Measurements from ENCODE around the gene AMOTL2. TPM values are rescaled to one million over a fixed set of nuclear protein-coding genes. Genes with fewer than 3 reads are reported as not detected.

AMOTL2 gene
- total and polyA plus RNA-seq, 9 of the 15 experiments (the other 6 are each of a cell fraction or from before 2014, with no cell fraction given), result 0.12 to 0.31 TPM; not detected in 7

GRCh38 chr3:134312072-134312872 lies 62.0 kb downstream of the AMOTL2 start:
- CTCF ChIA-PET (ENCODE audit: low intra/inter-chr PET ratio), result interaction anchor here (0.9 kb wide), 1 partner anchor 181 kb away, joined by 3 read pairs; no protein-coding TSS in a partner anchor
- POLR2A ChIA-PET, result no interaction called here
- intact Hi-C loops (cut with micrococcal nuclease) (no loop called here), in situ Hi-C loops (cut with MboI) (no loop called here)
- no peak overlapping the region for H3K4me2 ChIP-seq (ENCODE audit: insufficient read depth, low read length)
- no peak for DNase-seq (ENCODE audit: extremely low read depth in 1 of 4, low spot score in 3 of 4)
- H3K4me3 ChIP-seq, result no peak overlapping the region
- no peaks in the 10 kb centered on the region for H3K9me3 ChIP-seq (replicated peaks; ENCODE audit: control insufficient read depth, insufficient read depth, low read depth, low read length)
- FAIRE-seq, result no peak
- ATAC-seq, result peak; percentile 33; the same call in 1 of the 3 replicates
- H3K4me1 ChIP-seq (replicated peaks in 1 of 2; ENCODE audit: control insufficient read depth in 2 of 2, insufficient read depth in 2 of 2, low read length in 2 of 2), result peaks cover 0 to 13% of the 10 kb centered on the region in 2 experiments; a peak in 3 of 5 replicates
- H3K27me3 ChIP-seq (ENCODE audit: control insufficient read depth in 2 of 2, insufficient read depth in 2 of 2, low read length in 2 of 2), result peaks cover 2 to 32% of the 10 kb centered on the region in 2 experiments; a peak in 3 of 5 replicates
- BruUV-seq (replicated peaks), result no TSS peak
- 0 out of 2 replicates have a peak overlapping the region, but pooled peaks have one; percentile 32 for H2AFZ ChIP-seq (ENCODE audit: low read depth, low read length)
- no peaks in the 10 kb centered on the region for H3K79me2 ChIP-seq (ENCODE audit: control insufficient read depth, insufficient read depth, low read length)
- peak overlapping the region in 1 of 2 experiments; percentile 64; a peak in 2 of 4 replicates for H3K9ac ChIP-seq (ENCODE audit: insufficient read depth in 1 of 2, low read depth in 2 of 2, low read length in 2 of 2)
- H4K20me1 ChIP-seq (replicated peaks; ENCODE audit: control insufficient read depth, insufficient read depth, low read length), result no peaks in the 10 kb centered on the region
- no peaks in the 10 kb centered on the region for H3K36me3 ChIP-seq (ENCODE audit: control insufficient read depth, insufficient read depth, low read length)
- no peak overlapping the region for H3K27ac ChIP-seq (ENCODE audit: extremely low read depth, low read depth, low read length)
- no peaks in the 10 kb centered on the region for H3K9me1 ChIP-seq (ENCODE audit: control insufficient read depth, insufficient read depth, low read length)
- 33% methylated on average over 24 of the region's 28 CpGs for WGBS (ENCODE audit: insufficient coverage, low coverage, missing lambda C conversion rate)
- TF ChIP-seq BRF1 (IDR thresholded peaks at IDR 0.05; ENCODE audit: borderline replicate concordance, extremely low read depth, insufficient read length), result no peak
- no peak for TF ChIP-seq CHD1 (IDR thresholded peaks at IDR 0.05; ENCODE audit: low read length)
- no peak for TF ChIP-seq DACH1 (IDR thresholded peaks at IDR 0.05; ENCODE audit: partially characterized antibody)
- TF ChIP-seq MED1 (CRISPR knock-in tag; IDR thresholded peaks at IDR 0.05; ENCODE audit: borderline replicate concordance), result no peak
- TF ChIP-seq MTA3 (IDR thresholded peaks at IDR 0.05; ENCODE audit: borderline replicate concordance), result no peak
- no peak for TF ChIP-seq FOXK2 (conservative IDR thresholded peaks at IDR 0.05 in 1 of 2, IDR thresholded peaks at IDR 0.05 in 1 of 2; ENCODE audit: low read depth in 2 of 2)
- TF ChIP-seq CTCFL (IDR thresholded peaks at IDR 0.05; ENCODE audit: borderline replicate concordance, insufficient read depth, low read depth, low read length, poor library complexity, severe bottlenecking), result peak; percentile 7
- TF ChIP-seq ZSCAN32 (CRISPR knock-in tag; IDR thresholded peaks at IDR 0.05), result no peak
- peak in 1 of 2 experiments; percentile 11 for TF ChIP-seq E2F6 (IDR thresholded peaks at IDR 0.05; ENCODE audit: borderline replicate concordance in 1 of 2, extremely low read depth in 1 of 2, insufficient read depth in 1 of 2, insufficient read length in 1 of 2, low read depth in 1 of 2, low read length in 1 of 2, poor library complexity in 1 of 2, severe bottlenecking in 1 of 2)
- no peak for TF ChIP-seq CEBPB (tag; IDR thresholded peaks at IDR 0.05)
- TF ChIP-seq MEF2A (IDR thresholded peaks at IDR 0.05; ENCODE audit: control insufficient read depth, low read depth, low read length), result no peak
- TF ChIP-seq NFE2 (IDR thresholded peaks at IDR 0.05; ENCODE audit: low read depth), result no peak
- TF ChIP-seq CTCF (IDR thresholded peaks at IDR 0.05 in 2 of 3, conservative IDR thresholded peaks at IDR 0.05 in 1 of 3; ENCODE audit: insufficient read depth in 2 of 3, low read depth in 1 of 3, low read length in 3 of 3), result 0 out of 6 replicates have a peak, but pooled peaks of 2 of the 3 experiments have one; percentile 5 to 12
- no peak for TF ChIP-seq FOSL1 (tag; conservative IDR thresholded peaks at IDR 0.05)
- no peak for TF ChIP-seq ZNF445 (CRISPR knock-in tag; IDR thresholded peaks at IDR 0.05; ENCODE audit: low read depth)
- no peak for TF ChIP-seq ZNF717 (CRISPR knock-in tag; IDR thresholded peaks at IDR 0.05)

Measured in K562 (cell line).